NCI-H510A treated with DMSO at 0.1 percent for 48 hours (cell line): ENCODE data around the gene RAPGEF6.
"Not testable (repeated sequence)": the region's sequence is repeated elsewhere in the genome, so short reads cannot be mapped to it uniquely, and the experiment has no call there.

Source experiments
- DNase-seq: peaks from one replicate; lab custom pipeline; 2025; lab: John Stamatoyannopoulos, UW

Gene RAPGEF6

GRCh38 chr5:131640043-131640856 lies 5.2 kb upstream of the RAPGEF6 start:
- no peak for DNase-seq

- no peak for DNase-seq
Observed at GRCh38 chr5:131639148-131639547, 4.1 kb upstream of the RAPGEF6 start.

DNA sequence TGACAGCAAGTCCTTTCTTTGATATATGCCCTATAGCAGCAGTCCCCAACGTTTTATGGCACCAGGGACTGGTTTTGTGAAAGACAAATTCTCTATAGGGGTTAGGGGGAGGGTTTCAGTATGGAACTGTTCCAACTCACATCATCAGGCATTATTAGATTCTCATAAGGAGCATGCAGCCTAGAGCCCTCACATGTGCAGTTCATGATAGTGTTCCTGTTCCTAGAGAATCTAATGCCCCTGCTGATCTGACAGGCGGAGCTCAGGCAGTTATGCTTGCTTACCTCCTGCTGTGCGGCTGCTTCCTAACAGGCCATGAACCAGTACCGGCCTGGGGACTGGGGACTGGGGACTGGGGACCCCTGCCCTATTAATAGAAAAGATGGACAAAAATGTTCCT lies 2.7 kb upstream of the RAPGEF6 start:
- DNase-seq: no peak

- DNase-seq: peak; percentile 72
Observed at GRCh38 chr5:131635684-131636572, 899 bp upstream of the RAPGEF6 start.

DNA sequence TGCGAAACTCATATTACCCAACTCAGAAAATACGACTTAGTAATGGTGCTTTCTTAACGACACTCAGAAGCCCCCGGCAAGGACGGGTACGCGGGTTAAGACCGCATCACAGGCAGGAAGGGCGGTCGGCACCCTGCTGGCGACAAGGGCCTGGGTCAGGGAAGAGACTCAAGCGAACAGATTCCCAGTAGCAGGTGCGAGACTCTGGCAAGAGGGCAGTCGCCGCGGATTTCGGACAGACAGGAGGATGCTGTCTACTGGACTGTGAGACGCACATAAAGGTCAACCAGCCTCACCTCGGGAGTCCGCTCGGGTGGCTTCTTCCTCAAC lies 398 bp downstream of the RAPGEF6 start:
- peak; percentile 40 for DNase-seq

GRCh38 chr5:131634238-131634637 lies 791 bp downstream of the RAPGEF6 start:
- no peak for DNase-seq

DNA sequence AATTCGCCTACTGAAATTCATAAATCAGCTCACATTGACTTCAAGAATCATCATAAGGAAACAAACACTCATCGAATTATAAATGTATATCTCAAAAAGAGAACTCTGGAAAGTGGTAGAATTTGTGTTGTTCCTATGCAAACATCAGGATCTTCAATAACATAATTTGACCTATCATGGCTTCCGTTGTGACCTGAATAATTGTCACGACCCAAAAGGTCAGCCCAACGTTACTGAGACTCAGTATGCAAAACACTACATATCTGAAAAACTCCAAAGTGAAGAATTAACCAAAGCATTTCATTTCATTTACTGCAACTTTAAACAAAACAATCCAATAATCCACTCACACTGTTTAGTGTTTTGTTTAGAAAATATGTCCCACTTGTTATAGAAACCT lies 1.2 kb downstream of the RAPGEF6 start:
- no peak for DNase-seq

- no peak for DNase-seq
Observed at GRCh38 chr5:131630963-131631350, 4.1 kb downstream of the RAPGEF6 start.

DNA sequence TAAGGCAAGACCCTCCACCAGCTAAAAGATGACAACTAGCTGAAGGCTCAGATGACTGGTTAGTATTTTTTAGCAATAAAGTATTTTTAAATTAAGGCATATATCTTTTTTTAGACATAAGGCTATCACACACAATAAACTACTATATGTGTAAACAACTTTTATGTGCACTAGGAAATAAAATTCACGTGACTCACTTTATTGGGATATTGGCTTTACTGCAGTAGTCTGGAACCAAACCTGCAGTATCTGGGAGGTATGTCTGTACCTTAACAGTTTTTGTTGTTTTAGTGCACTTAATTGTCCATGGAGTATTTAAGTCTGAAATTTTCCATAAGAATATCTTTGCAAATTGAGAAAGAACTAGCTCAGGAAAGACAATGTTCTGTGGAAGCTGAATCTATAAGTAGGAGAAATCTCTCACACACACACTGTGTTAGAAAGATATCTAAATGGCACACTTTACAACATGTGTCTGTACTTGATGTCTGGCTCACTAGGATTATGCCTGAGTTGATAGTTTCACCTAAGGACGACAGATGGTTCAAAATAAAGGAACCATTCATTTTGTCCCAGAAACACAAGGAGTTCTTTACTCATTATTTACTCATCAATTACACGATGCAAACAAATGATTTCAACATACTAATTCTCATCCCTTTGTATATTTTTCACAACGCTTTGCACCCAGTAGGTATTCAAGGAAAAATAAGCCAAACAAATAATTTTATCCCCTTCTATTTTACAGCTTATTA lies 4.6 kb downstream of the RAPGEF6 start:
- DNase-seq: no peak

DNA sequence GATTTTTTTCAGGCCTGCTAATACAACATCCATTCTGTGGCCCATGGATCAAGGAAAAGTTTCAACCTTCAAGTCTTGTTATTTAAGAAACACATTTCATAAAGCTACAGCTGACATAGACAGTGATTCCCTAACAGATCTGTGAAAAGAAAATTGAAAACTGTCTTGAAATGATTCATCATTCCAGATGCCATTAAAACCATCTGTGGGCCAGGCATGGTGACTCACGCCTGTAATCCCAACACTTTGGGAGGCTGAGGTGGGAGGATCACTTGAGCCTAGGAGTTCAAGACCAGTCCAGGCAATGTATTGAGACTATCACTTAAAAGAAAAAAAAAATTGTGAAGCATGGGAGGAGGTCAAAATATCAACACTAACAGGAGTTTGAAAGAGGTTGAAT lies 6.0 kb downstream of the RAPGEF6 start:
- no peak for DNase-seq

GRCh38 chr5:131627207-131627865 lies 7.7 kb downstream of the RAPGEF6 start:
- DNase-seq: no peak

GRCh38 chr5:131622633-131623032 lies 12.4 kb downstream of the RAPGEF6 start:
- DNase-seq: no peak

- not testable (repeated sequence) for DNase-seq
Observed at GRCh38 chr5:131621164-131621563, 13.9 kb downstream of the RAPGEF6 start.

DNA sequence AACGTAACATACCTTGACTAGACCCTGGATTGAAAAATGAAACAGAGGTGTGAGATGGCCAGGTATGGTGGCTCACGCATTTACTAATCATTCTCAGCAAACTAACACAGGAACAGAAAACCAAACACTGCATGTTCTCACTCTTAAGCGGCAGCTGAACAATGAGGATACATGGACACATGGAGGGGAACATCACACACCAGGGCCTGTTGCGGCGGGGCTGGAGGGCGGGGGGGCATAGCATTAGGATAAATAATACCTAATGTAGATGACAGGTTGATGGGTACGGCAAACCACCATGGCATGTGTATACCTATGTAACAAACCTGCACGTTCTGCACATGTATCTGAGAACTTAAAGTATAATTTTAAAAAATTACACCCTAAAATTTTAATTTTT lies 15.9 kb downstream of the RAPGEF6 start:
- DNase-seq: no peak

GRCh38 chr5:131617140-131617822 lies 17.7 kb downstream of the RAPGEF6 start:
- DNase-seq: no peak

GRCh38 chr5:131615957-131616356 lies 19.1 kb downstream of the RAPGEF6 start:
- DNase-seq: no peak

DNA sequence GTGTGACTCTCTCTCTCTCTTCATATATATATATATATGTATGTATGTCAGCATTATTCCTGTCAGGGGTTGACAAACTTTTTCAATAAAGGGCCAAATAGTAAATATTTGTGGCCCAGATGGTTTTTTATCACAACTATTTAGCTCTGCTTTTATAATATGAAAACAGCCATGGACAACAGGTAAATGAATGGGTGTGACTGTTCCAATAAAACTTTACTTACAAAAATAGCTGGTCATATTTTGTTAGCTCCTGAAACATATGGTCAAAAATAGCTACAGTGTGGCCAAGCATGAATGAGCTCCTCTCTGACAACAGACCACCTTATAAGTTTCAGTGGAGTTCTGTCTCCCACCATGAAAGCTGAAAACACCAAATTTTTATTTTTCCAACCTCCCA lies 21.6 kb downstream of the RAPGEF6 start:
- no peak for DNase-seq

DNA sequence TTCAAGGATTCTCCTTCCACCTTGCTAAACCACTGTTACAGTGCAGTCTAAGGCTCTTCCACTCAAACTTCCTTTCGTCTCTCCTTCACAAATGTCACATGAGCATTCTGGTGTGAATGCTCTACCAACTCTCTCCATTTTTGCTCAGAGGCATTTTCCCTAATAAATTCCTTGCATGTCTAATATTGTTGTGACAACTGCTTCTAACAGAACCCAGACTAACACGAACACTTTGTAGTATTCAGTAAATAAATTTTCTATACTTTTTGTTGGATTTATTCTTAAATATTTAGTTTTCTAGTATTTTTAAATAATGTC lies 24.0 kb downstream of the RAPGEF6 start:
- no peak for DNase-seq

- no peak for DNase-seq
Observed at GRCh38 chr5:131610198-131611063, 24.6 kb downstream of the RAPGEF6 start.

DNA sequence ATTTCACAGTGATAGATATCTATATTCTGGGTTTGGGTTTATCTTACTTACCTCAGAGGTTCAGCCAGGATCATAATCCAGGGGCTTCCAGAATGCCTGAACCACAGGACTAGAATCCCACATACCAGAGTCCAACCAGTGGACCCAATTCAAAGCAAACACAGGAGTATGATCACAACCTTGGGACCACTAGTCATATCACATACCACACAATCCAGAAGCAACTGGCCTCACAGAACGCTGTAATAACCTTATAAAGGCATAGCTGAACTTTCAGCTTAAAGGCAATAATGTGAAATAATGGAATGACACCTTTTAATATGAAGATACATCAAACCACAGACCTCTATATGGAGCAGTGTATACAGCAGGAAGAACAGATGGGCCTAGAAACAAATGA lies 25.3 kb downstream of the RAPGEF6 start:
- DNase-seq: no peak

DNA sequence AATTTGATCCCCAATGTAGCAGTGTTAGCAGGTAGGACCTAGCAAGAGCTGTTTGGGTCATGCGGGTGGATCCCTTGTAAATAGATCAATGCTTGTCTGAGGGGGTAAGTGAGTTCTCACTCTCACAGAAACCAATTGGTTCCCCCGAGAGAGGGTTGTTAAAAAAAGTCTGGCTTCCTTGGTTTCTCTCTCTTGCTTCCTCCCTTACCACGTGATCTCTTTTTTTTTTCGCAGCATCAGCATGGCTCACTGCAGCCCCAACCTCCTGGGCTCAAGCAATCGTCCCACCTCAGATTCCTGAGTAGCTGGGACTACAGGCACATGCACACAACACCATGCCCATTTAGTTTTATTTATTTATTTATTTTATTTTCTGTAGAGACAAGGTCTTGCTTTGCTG lies 26.4 kb downstream of the RAPGEF6 start:
- no peak for DNase-seq
